ENCODE measurements around the gene CA12. TPM values are rescaled to one million over a fixed set of nuclear protein-coding genes. Genes with fewer than 3 reads are reported as not detected.

CA12 gene
- total and polyA plus RNA-seq, 10 of the 15 experiments (the other 5 are each of a cell fraction or from before 2014, with no cell fraction given): 0.03 to 0.10 TPM; not detected in 8

DNA sequence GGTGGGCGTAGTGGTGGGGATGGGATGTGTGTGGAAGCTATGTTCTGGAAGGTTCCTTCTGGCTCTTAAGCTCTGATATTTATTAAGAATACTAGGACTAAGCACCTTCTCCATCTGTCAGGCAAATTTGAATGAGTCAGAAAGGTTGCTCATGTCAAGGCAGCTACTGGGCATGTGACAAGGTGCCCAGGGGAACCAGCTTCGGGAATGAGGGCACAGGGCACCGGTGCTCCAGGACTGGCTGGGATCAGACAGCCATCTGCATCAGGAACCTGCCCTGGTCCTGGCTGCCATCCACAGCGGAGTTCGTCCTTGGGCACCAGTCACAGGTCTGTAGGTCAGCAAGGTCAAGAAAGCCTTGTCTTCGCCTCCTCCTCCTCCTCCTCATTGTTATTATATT, 32.5 kb downstream of the CA12 start (continued):
- TF ChIP-seq, protein P1, sequence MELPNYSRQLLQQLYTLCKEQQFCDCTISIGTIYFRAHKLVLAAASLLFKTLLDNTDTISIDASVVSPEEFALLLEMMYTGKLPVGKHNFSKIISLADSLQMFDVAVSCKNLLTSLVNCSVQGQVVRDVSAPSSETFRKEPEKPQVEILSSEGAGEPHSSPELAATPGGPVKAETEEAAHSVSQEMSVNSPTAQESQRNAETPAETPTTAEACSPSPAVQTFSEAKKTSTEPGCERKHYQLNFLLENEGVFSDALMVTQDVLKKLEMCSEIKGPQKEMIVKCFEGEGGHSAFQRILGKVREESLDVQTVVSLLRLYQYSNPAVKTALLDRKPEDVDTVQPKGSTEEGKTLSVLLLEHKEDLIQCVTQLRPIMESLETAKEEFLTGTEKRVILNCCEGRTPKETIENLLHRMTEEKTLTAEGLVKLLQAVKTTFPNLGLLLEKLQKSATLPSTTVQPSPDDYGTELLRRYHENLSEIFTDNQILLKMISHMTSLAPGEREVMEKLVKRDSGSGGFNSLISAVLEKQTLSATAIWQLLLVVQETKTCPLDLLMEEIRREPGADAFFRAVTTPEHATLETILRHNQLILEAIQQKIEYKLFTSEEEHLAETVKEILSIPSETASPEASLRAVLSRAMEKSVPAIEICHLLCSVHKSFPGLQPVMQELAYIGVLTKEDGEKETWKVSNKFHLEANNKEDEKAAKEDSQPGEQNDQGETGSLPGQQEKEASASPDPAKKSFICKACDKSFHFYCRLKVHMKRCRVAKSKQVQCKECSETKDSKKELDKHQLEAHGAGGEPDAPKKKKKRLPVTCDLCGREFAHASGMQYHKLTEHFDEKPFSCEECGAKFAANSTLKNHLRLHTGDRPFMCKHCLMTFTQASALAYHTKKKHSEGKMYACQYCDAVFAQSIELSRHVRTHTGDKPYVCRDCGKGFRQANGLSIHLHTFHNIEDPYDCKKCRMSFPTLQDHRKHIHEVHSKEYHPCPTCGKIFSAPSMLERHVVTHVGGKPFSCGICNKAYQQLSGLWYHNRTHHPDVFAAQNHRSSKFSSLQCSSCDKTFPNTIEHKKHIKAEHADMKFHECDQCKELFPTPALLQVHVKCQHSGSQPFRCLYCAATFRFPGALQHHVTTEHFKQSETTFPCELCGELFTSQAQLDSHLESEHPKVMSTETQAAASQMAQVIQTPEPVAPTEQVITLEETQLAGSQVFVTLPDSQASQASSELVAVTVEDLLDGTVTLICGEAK (IDR thresholded peaks at IDR 0.05; ENCODE audit: borderline replicate concordance): no peak
- TF ChIP-seq RBBP5 (conservative IDR thresholded peaks at IDR 0.05): no peak
- TF ChIP-seq EP300 (IDR thresholded peaks at IDR 0.05; ENCODE audit: borderline replicate concordance in 1 of 2, control insufficient read depth in 1 of 2, low read depth in 2 of 2, low read length in 2 of 2): no peak
- TF ChIP-seq, protein P2, sequence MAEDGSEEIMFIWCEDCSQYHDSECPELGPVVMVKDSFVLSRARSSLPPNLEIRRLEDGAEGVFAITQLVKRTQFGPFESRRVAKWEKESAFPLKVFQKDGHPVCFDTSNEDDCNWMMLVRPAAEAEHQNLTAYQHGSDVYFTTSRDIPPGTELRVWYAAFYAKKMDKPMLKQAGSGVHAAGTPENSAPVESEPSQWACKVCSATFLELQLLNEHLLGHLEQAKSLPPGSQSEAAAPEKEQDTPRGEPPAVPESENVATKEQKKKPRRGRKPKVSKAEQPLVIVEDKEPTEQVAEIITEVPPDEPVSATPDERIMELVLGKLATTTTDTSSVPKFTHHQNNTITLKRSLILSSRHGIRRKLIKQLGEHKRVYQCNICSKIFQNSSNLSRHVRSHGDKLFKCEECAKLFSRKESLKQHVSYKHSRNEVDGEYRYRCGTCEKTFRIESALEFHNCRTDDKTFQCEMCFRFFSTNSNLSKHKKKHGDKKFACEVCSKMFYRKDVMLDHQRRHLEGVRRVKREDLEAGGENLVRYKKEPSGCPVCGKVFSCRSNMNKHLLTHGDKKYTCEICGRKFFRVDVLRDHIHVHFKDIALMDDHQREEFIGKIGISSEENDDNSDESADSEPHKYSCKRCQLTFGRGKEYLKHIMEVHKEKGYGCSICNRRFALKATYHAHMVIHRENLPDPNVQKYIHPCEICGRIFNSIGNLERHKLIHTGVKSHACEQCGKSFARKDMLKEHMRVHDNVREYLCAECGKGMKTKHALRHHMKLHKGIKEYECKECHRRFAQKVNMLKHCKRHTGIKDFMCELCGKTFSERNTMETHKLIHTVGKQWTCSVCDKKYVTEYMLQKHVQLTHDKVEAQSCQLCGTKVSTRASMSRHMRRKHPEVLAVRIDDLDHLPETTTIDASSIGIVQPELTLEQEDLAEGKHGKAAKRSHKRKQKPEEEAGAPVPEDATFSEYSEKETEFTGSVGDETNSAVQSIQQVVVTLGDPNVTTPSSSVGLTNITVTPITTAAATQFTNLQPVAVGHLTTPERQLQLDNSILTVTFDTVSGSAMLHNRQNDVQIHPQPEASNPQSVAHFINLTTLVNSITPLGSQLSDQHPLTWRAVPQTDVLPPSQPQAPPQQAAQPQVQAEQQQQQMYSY (CRISPR knock-in tag; IDR thresholded peaks at IDR 0.05): no peak
- no peak for TF ChIP-seq BRCA1 (IDR thresholded peaks at IDR 0.05; ENCODE audit: low read depth, low read length)
- TF ChIP-seq, protein P3, sequence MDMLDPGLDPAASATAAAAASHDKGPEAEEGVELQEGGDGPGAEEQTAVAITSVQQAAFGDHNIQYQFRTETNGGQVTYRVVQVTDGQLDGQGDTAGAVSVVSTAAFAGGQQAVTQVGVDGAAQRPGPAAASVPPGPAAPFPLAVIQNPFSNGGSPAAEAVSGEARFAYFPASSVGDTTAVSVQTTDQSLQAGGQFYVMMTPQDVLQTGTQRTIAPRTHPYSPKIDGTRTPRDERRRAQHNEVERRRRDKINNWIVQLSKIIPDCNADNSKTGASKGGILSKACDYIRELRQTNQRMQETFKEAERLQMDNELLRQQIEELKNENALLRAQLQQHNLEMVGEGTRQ (IDR thresholded peaks at IDR 0.05; ENCODE audit: borderline replicate concordance, low read depth, low read length): no peak
- TF ChIP-seq, protein P4, sequence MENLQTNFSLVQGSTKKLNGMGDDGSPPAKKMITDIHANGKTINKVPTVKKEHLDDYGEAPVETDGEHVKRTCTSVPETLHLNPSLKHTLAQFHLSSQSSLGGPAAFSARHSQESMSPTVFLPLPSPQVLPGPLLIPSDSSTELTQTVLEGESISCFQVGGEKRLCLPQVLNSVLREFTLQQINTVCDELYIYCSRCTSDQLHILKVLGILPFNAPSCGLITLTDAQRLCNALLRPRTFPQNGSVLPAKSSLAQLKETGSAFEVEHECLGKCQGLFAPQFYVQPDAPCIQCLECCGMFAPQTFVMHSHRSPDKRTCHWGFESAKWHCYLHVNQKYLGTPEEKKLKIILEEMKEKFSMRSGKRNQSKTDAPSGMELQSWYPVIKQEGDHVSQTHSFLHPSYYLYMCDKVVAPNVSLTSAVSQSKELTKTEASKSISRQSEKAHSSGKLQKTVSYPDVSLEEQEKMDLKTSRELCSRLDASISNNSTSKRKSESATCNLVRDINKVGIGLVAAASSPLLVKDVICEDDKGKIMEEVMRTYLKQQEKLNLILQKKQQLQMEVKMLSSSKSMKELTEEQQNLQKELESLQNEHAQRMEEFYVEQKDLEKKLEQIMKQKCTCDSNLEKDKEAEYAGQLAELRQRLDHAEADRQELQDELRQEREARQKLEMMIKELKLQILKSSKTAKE (IDR thresholded peaks at IDR 0.05; ENCODE audit: low read depth, poor library complexity, severe bottlenecking): no peak
- no peak for TF ChIP-seq NFYA (IDR thresholded peaks at IDR 0.05; ENCODE audit: borderline replicate concordance, low read depth, low read length)
- TF ChIP-seq IKZF1 (conservative IDR thresholded peaks at IDR 0.05): no peak
- TF ChIP-seq ZNF622 (IDR thresholded peaks at IDR 0.05): no peak
- TF ChIP-seq YY1 (IDR thresholded peaks at IDR 0.05; ENCODE audit: low read depth, low read length): no peak
